ENCODE data around the gene TLR6.

The TLR6 gene
- 4.0 to 87.8 (median 49.1) reads per million in 17 experiments for total RNA-seq

DNA sequence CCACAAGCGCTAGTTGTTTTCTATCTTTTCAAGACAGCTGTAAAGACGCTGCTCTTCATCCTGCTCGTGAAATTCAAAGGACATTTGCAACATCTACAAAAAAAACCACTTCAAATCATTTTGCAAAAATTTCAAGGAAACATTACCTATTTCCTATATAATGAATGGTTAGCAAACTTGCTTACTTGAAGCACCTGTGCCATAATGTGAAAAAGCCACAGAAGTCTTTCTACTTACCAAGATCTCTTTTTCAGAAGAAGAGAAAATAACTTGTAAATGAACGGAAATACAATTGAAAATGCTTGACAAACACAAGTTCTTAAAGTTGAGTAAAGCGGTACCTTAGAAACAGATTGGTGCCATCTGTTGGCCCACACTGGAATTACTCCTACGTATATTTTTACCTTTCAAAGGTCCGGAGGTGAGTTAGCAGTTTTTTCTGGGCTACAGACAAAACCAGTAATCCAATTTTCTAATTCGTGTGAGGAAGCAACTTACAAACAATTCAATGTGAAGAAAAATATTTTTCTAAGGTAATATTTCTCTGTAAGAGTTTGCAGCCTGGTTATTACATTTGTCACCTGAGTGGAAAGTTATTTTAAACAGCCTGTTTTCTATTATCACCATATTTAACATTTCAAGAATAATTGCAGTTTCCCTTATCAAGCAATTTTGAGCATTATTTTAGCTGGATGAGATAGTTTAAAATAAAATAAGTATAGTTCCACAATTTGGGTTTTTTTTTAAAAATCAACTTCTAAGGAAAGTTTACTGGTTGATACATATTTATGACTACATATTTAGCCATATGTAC, at the start of gene TLR6:
TSS of gene TLR6 (minus strand) at position 294 of the 814 bp plus-strand sequence. CDS start 27,344 bp downstream, outside the sequence.
- peak; percentile 78 to 87 (median 82) for DNase-seq

DNA sequence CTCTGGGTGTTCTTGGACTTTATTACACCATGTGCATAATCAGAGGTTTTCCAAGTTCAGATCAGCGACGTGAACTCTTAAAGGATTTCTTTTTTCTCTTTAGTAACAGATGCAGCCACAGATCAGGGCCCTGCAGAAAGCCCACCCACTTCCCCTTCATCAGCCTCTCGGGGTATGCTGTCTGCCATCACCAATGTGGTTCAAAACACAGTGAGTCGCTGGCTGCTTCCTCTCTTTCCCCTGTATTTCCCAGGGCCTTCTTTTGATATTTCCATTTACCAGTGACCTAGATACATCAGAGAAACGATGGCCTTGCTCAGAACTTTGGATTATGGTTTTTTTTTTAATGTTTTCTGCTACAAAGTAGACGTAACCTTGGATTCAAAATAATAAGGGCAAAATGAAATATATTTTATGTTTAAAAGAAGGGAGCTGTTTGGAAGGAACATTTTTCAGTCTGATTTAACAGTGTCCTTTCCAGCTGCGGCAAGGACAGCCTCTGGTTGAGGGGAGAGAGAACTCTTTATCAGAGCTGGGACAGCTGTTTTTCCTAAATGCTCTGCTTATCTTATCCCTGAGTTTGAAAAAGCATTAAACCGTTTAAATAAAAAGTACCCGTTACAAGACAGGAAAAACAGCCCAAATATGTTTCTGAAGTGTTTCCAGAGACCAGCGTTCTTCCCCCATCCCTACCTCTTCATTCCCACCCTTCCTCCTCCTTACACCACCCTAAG, 49.2 kb upstream of the TLR6 start:
- no peak for DNase-seq

- DNase-seq = no peak
These were observed 48.1 kb upstream of the TLR6 start for GRCh38 chr4:38904682-38905081.

GRCh38 chr4:38904090-38904666, 47.6 kb upstream of the TLR6 start:
- no peak for DNase-seq

GRCh38 chr4:38902695-38903094, 46.1 kb upstream of the TLR6 start:
- DNase-seq = peak in 2 of 4 experiments; percentile 51 to 62

GRCh38 chr4:38902221-38902620, 45.6 kb upstream of the TLR6 start:
- DNase-seq = no peak

- DNase-seq = no peak
These were observed 41.6 kb upstream of the TLR6 start for GRCh38 chr4:38898245-38898644.

- no peak for DNase-seq
These were observed 40.3 kb upstream of the TLR6 start for GRCh38 chr4:38896940-38897339.

GRCh38 chr4:38894322-38894982, 37.8 kb upstream of the TLR6 start:
- peak in 2 of 4 experiments; percentile 6 to 23 for DNase-seq

GRCh38 chr4:38891051-38891983, 34.7 kb upstream of the TLR6 start:
- no peak for DNase-seq

- peak in 2 of 4 experiments; percentile 33 to 50 for DNase-seq
These were observed 32.5 kb upstream of the TLR6 start for GRCh38 chr4:38889143-38889542.

GRCh38 chr4:38884254-38884653, 27.6 kb upstream of the TLR6 start:
- DNase-seq = no peak

DNA sequence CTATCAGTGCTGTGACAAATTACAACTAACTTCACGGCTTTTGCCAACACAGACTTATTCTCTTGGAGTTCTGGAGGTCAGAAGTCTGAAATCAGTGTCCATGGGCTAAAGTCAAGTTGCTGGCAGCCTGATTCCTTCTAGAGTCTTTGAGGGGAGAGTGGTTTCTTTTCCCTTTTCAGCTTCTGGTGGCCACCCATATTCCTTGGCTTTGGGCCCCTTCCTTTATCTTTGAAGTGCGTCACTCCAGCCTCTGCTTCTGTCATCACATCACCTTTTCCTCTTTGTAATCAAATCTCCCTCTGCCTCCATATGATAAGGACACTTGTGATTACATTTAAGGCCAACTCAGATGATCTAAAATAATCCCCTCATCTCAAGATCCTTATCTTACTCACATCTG, 20.0 kb upstream of the TLR6 start:
- no peak for DNase-seq

- no peak for DNase-seq
These were observed 16.8 kb upstream of the TLR6 start for GRCh38 chr4:38873290-38873944.

DNA sequence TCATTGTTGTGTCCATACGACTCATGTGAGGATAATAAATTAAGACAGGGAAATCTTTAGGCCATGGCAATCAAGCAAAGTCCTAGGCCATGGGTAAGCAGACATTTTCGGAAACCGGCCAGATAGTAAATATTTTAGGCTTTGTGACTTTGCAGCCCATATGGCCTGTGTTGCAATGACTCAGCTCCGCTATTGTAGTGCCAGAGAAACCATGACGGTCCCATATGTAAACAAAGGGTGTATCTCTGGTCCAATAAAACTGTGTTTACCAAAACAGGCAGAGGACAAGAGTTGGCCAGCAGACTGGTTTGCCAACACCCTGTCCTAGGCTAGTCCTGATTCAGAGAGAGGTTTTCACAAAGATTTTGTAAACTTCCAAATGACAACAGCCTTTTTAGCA, 16.0 kb upstream of the TLR6 start:
- no peak for DNase-seq

GRCh38 chr4:38871593-38871992, 15.0 kb upstream of the TLR6 start:
- DNase-seq = no peak

DNA sequence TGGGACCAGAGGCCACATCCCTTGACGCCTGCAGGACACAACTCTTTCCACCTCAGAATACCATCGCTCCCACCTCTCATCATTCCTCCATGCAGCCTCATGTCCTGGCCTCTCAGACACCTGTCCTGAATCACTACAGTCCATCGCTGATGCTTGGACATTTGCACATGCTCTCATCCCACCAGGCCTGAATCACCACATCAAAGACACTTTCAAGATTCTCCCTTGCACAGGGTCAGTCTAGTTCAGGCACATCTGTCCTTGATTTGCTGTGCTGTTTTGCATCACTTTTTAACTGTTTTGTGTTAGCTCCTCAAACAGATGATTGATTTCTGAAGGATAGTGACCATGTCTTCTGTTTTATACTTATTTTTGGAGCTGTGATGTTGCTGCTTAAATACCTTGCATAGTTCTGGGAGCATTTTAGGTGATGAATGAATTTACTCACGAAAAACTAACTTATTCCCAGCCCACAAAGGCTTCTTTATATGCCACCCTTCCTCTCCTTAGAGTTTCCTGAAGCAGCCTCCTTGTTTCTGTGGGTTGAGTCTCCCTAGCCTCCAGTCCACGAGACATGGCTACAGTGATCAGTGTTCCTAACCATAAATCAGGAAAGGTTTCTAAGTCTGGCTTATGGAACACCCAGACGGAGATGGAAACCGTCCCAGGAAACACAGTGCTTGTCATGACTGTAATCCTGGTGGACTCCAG, 13.6 kb upstream of the TLR6 start:
- no peak for DNase-seq

DNA sequence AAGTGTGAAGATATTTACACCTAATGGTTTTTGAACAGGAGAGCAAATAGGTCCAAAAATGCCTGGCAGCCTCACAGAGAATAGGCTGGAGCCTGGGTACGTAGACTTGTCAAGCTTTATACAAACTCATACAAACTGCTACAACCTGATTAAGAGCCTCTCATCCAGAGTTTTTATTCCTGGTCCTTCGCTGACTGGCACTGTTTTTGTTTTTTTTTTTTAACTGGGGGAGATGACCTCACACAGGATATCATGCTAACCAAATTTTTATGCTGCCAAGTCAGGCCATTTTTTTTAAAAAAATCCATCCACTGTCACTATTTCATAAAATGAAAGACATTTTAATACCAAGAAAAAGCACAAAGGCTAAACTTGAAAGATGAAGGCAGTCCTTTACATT, 12.9 kb upstream of the TLR6 start:
- no peak for DNase-seq

- DNase-seq = peak in 1 of 4 experiments; percentile 37
These were observed 11.7 kb upstream of the TLR6 start for GRCh38 chr4:38868059-38868960.
